Measurements from ENCODE around the gene CERKL. TPM values are rescaled to one million over a fixed set of nuclear protein-coding genes. Genes with fewer than 3 reads are reported as not detected.

CERKL gene
- total RNA-seq, 1 donor from 2014 or later = 5.8 TPM

- DNase-seq (ENCODE audit: low spot score) = peak; percentile 73
These were observed 21.1 kb upstream of the CERKL start for GRCh38 chr2:181677912-181678586.

DNA sequence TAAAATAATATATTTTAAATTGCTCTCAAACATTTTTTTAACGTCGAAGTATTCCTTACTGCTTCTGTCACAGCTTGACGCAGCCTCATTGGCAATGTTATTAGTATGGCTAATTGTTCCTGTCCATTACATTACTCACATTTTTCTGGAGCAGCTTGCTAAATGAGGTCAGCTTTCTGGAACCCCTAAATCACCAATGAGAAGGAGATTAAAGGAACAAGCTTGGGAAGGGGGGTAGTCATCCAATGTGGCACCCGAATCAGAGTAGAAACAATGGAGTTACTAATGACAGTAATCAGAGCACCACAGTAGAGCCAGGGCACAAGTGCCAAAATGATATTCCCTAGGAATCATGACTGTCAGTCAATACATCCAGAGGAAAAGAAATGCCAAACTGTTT, 18.3 kb upstream of the CERKL start:
- DNase-seq (ENCODE audit: low spot score) = no peak

DNA sequence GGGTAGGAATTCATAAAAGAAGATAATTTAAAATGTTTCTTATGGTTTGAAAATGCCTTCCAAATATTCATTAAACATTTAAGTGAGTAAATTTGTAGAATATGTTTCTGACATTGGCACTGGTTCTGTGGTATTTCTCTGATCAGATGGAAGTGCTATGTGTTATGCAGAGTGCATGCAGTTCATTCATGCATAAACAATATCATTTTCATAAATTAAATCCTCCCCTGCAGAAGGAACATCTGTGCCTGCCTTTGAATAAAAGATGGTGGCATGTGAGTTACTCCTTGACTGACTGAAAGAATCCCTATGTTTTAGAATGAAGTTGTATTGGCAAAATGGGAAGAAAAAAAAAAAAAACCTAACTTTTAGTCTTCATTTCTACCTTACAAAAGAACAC, 17.6 kb upstream of the CERKL start:
- DNase-seq (ENCODE audit: low spot score) = no peak

GRCh38 chr2:181673173-181673572, 16.3 kb upstream of the CERKL start:
- DNase-seq (ENCODE audit: low spot score) = no peak

- no peak for DNase-seq (ENCODE audit: low spot score)
These were observed 15.5 kb upstream of the CERKL start for GRCh38 chr2:181672255-181673008.

DNA sequence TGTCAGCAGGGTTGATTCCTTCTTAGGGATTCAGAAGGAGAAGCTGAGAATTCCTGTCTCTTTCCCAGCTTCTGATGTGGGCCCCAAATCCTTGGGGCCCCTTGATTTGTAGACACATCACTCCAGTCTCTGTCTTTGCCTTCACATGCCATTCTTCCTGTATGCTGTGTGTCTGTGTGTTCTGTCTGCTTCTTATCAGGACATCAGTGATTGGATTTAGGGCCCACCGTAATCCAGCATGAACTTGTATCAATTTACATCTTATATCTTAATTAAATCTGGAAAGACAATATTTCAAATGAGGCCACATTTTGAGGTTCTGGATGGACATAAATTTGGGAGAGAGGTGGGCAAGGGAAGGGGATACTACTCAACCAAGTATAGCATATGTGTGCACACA, 13.7 kb upstream of the CERKL start:
- no peak for DNase-seq (ENCODE audit: low spot score)

DNA sequence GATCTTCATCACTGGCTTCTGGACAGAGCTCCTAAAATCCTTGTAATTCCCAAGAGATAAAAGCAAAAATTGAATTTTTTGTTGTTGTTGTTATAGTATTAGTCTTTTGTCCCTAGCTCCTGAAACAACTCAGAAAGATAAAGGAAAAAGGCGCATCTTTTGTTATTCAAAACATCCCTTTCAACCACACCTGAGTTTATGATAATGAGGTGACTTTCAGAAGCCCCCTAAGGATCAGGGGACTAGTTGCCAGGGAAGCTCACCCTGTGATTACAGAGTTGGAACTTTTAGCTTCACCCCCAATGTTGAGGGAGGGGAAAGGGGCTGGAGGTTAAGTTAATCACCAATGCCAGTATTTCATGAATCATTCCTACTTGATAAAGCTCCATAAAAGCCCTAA, 10.3 kb upstream of the CERKL start:
- no peak for DNase-seq (ENCODE audit: low spot score)

GRCh38 chr2:181662287-181662686, 5.4 kb upstream of the CERKL start:
- DNase-seq (ENCODE audit: low spot score) = no peak

DNA sequence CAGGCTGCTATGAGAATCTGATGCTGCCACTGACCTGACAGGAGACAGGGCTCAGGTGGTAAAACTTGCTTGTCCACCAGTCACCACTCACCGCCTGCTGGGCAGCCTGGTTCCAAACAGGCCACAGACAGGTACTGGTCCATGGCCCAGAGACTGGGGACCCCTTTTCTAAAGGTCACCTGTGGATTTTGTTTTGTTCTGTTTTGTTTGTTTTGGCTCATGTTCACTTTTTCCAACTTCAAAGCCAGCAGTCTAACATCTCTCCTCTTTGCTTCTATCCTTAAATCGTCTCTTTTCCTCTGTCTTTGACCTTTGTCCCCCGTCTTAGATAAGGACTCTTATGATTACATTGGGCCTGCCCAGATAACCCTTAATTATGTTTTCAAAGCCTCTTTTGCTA, 3.3 kb upstream of the CERKL start:
- no peak for DNase-seq (ENCODE audit: low spot score)

DNA sequence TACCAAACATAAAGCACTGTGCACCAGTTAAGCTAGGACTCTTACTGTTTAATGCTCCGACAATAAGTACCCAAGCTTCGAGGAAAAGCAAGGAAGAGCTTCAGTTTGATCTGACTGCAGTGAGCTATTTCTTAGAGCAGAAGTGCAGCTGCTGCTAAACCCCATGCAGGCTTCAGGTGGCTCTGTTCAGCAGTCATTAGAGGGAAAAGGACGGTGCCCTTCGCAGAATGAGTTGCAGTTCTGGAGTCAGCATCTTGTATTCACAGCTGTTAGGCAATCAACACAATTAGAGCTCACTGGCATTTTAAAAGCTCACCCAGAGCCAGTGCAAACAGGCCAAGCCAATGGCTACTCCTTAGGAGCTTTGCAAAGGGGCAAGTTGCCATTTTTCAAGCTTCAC, 1.5 kb upstream of the CERKL start:
- no peak for DNase-seq (ENCODE audit: low spot score)

- DNase-seq (ENCODE audit: low spot score) = no peak
These were observed 474 bp upstream of the CERKL start for GRCh38 chr2:181657379-181657778.

- DNase-seq (ENCODE audit: low spot score) = peak; percentile 1
These were observed 1.4 kb downstream of the CERKL start for GRCh38 chr2:181655519-181655918.

- DNase-seq (ENCODE audit: low spot score) = no peak
These were observed 7.4 kb downstream of the CERKL start for GRCh38 chr2:181649436-181649979.

GRCh38 chr2:181648478-181649155, 8.3 kb downstream of the CERKL start:
- DNase-seq (ENCODE audit: low spot score) = no peak

- DNase-seq (ENCODE audit: low spot score) = no peak
These were observed 10.4 kb downstream of the CERKL start for GRCh38 chr2:181646415-181646987.

DNA sequence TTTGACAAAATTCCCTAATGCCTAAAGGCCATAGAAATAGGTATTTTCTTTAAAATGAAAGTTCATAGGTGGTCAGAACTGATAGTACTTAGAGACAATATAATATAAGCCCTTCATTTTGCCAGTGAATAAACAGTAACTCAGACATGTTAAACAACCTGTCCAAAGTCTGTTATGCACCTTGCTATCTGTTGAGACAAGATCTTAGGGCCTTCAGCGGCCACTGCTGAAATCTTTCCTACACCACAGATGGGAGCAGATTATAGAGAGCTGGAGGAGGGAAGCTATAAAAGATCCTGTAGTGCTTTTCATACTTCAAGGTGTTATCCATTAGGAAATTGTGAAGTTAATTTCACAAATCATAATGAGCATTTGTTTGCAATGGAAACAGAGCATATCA, 13.8 kb downstream of the CERKL start:
- no peak for DNase-seq (ENCODE audit: low spot score)

DNA sequence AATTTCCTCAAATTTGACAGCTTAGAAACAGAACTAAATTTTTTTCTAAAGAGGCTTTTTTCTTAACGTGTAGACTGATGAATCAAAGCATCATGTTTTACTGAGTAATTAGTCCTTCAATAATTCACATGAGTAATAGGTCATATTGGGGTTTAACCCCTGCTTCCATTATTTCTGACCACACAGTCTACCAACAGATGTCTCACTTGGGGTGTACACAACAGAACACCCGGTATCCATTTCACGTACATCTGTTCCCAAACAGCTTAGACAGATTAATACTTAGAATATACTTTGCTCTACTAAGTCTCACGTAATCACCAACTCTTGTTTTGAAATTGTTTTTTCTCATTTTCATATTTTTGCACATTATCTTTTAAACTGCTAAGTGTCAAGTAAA, 14.8 kb downstream of the CERKL start:
- DNase-seq (ENCODE audit: low spot score) = no peak

DNA sequence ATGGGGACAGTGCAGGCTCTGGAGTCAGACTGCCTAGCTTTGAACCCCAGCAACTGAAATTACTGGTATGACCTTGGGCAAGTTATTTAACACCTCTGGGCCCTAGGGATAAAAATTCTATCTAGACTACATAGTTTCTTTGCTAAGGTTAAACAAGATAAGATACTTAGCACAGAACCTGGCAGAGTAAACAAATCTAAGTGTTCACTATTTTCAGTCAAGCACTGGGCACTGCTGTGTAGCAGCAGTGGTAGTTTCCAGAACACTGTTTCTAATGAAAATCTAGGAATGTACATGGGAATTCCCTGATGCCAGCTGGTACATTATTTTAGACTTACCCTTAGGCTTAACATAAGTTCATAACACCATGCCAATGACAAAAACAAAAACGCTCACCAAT, 17.2 kb downstream of the CERKL start:
- DNase-seq (ENCODE audit: low spot score) = no peak

DNA sequence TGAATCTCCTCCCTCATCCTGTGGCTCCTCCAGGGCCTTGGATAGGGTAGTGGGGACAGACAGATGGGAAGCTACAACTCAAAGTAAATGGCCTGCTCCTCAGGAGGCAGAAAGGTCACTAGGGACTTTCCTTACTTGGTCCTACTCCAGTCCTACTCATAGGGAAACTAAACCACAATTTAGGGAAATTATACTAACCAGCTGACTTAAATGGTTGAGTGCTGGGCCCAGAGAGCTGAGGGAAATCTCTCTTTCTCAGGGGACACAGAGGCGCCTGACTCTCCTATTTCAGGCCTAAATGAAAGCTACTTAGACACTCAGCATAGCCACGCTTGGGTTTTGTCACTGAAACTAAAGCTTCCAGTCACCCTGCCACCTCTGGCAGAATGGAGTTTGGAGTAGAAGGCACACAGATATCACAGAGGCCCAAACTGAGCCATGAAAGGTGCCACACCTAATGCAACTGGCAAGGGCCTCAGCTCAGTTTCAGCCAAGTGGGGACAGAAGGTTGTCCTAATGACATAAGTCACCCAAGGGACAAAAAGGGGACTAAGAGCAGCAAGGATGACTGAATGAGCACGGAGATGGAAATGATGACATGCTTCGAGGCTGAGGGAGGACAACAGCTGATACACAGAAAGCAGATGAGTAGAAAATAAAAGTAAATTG, 24.0 kb downstream of the CERKL start:
- no peak for DNase-seq (ENCODE audit: low spot score)

GRCh38 chr2:181628590-181629585, 28.0 kb downstream of the CERKL start:
- DNase-seq (ENCODE audit: low spot score) = no peak
